ENCODE measurements around the gene ASAP2.

ASAP2 gene

DNA sequence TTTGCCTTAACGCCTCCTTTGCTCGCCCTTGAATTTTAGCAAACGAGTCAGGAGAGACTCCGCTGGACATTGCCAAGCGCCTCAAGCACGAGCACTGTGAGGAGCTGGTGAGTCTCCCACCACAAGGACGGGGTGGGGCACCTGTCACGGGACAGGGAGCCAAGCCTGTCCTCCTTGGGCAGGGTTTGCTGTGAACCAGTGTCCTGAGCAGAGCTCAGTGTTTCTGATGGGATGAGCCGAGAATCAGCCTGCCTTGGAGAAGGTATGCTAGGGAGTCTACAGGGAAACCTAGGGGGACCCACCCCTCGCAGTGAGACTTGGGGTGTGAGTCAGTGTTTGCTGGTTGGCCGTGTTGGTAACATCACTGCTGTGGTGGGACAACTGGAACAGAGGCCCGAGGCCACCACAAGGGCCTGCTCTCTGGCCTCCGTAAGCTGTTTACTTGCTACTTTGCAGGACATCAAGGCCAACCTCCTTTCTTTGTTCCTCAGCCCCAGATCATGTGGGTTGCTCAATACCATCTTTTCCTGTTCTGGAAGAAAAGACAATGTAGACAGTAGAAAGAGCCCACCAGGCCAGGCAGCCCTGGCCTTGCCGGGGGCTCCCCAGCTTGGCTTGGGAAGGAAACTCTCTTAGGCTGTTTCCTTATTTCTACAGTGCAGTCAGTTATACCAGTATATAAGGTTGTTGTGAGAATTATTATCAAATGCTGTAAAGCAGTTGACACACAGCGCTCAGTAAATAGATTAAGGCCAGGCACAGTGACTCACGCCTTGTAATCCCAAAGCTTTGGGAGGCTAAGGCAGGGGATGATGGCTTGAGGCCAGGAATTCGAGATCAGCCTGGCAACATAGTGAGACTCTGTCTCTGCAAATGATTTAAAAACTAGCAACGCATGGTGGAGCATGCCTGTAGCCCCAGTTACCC is 174.4 kb downstream of the ASAP2 start:
- Histone ChIP-seq H3K27ac (no peak overlapping the region), H3K4me1 (ENCODE audit: control insufficient read depth in 1 of 2, insufficient read depth in 1 of 2, low read depth in 1 of 2, low read length in 1 of 2) (no peaks in the 10 kb centered on the region), H3K36me3 (no peaks in the 10 kb centered on the region), H3K27me3 (no peaks in the 10 kb centered on the region), H3K9me3 (no peaks in the 10 kb centered on the region), H3K4me3 (ENCODE audit: low read depth in 1 of 2, low read length in 1 of 2) (no peak overlapping the region)
- TF ChIP-seq, protein P1, sequence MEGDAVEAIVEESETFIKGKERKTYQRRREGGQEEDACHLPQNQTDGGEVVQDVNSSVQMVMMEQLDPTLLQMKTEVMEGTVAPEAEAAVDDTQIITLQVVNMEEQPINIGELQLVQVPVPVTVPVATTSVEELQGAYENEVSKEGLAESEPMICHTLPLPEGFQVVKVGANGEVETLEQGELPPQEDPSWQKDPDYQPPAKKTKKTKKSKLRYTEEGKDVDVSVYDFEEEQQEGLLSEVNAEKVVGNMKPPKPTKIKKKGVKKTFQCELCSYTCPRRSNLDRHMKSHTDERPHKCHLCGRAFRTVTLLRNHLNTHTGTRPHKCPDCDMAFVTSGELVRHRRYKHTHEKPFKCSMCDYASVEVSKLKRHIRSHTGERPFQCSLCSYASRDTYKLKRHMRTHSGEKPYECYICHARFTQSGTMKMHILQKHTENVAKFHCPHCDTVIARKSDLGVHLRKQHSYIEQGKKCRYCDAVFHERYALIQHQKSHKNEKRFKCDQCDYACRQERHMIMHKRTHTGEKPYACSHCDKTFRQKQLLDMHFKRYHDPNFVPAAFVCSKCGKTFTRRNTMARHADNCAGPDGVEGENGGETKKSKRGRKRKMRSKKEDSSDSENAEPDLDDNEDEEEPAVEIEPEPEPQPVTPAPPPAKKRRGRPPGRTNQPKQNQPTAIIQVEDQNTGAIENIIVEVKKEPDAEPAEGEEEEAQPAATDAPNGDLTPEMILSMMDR (IDR thresholded peaks at IDR 0.05) = no peak

DNA sequence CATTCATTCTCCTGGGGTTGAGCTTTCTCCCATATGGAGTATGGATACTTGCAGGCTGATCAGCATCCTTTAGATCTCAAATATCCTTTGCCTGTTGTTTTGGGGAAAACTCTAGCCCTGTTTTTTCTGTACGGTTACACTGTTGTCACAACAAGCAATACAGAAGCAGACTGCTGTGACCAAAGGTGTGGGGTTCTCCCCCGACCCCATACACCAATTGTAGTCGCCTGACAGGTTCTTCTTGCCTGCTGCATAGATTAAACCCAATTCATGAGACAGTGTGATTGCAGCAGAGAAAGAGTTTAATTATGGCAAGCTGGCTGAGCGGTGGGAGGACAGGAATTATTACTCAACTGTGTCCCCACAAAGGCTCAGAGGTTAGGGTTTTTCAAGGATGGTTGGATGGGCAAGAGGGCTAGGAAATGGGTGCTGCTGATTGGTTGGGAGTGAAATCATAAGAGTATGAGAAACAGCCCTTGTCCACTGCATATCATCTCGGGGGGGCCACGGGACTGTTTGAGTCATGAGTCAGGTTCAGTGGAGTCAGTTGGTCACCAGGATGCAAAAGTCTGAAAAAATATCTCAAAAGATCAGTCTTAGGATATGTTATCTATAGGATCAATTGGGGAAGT is 176.1 kb downstream of the ASAP2 start:
- TF ChIP-seq, protein P1 (IDR thresholded peaks at IDR 0.05) = no peak
- H3K27ac ChIP-seq = no peak overlapping the region
- H3K27me3 ChIP-seq = no peaks in the 10 kb centered on the region
- no peak overlapping the region for H3K4me3 ChIP-seq (ENCODE audit: low read depth in 1 of 2, low read length in 1 of 2)
- no peaks in the 10 kb centered on the region for H3K9me3 ChIP-seq
- H3K4me1 ChIP-seq (ENCODE audit: control insufficient read depth in 1 of 2, insufficient read depth in 1 of 2, low read depth in 1 of 2, low read length in 1 of 2) = no peaks in the 10 kb centered on the region
- no peaks in the 10 kb centered on the region for H3K36me3 ChIP-seq

DNA sequence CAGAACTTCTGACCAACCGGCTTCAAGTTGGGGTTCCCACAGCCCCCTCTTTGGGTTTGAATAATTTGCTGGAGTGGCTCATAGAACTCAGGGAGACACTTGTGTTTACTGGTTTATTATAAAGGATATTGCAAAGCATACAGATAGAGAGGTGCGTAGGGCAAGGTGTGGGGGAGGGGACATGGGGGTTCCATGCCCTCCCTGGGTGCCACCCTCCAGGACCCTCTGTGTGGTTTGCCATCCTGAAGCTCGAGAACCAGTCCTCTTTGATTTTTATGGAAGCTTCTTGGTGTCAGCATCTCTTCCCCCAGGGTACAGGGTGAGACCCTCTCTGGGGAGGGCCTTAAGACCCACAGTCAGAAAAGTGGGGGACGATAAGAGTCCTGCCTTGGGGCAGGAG is 177.9 kb downstream of the ASAP2 start:
- H3K36me3 ChIP-seq = no peaks in the 10 kb centered on the region

DNA sequence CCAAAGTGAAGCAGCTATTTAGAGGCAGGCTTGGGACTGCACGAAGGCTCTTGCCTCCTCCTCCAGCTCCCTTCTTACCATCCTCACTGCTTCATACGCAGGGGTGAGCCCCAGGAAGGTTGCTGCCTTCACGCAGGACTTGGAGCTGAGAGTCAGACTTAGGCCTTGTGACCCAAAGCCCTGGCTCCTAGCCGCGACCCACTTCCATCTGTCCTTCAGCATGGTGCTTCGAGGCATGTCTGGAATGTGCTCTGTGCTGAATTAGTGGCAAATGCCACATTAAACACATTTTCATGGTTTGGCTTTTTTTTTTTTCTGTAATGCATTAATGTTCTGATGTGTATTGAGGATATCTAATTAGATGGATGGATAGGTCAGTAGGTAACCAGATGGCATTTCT is 179.2 kb downstream of the ASAP2 start:
- no peaks in the 10 kb centered on the region for H3K9me3 ChIP-seq
- no peak overlapping the region for H3K4me3 ChIP-seq (ENCODE audit: low read depth in 1 of 2, low read length in 1 of 2)
- TF ChIP-seq, protein P1 (IDR thresholded peaks at IDR 0.05) = no peak
- no peaks in the 10 kb centered on the region for H3K27me3 ChIP-seq
- no peaks in the 10 kb centered on the region for H3K36me3 ChIP-seq
- H3K4me1 ChIP-seq (ENCODE audit: control insufficient read depth in 1 of 2, insufficient read depth in 1 of 2, low read depth in 1 of 2, low read length in 1 of 2) = no peaks in the 10 kb centered on the region
- H3K27ac ChIP-seq = no peak overlapping the region

More for the DNA sequence above, 177.9 kb downstream of the ASAP2 start:
- Histone ChIP-seq H3K4me1 (ENCODE audit: control insufficient read depth in 1 of 2, insufficient read depth in 1 of 2, low read depth in 1 of 2, low read length in 1 of 2) (no peaks in the 10 kb centered on the region), H3K9me3 (no peaks in the 10 kb centered on the region), H3K27me3 (no peaks in the 10 kb centered on the region), H3K4me3 (ENCODE audit: low read depth in 1 of 2, low read length in 1 of 2) (no peak overlapping the region), H3K27ac (no peak overlapping the region)
- TF ChIP-seq, protein P1 (IDR thresholded peaks at IDR 0.05) = no peak

DNA sequence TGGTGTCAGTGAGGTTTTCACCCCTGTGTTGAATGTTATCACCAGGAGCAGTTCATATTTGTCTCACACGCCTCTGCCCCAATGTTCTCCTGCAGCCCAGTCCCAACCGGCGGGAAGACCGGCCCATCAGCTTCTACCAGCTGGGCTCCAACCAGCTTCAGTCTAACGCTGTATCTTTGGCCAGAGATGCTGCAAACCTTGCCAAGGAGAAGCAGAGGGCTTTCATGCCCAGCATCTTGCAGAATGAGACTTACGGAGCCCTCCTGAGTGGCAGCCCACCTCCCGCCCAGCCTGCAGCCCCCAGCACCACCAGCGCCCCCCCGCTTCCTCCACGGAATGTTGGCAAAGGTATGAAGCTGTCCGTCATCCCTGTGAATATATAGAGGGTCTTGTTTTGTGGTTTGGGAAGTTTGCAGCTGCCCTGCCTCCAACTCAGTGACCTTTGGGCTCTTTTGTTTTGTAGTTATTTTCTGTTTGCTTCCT is 181.6 kb downstream of the ASAP2 start:
- TF ChIP-seq, protein P1 (IDR thresholded peaks at IDR 0.05) = no peak
- H3K4me1 ChIP-seq (ENCODE audit: control insufficient read depth in 1 of 2, insufficient read depth in 1 of 2, low read depth in 1 of 2, low read length in 1 of 2) = no peaks in the 10 kb centered on the region

More for the DNA sequence above, 181.6 kb downstream of the ASAP2 start:
- Histone ChIP-seq H3K27me3 (no peaks in the 10 kb centered on the region), H3K27ac (no peak overlapping the region), H3K9me3 (no peaks in the 10 kb centered on the region), H3K4me3 (ENCODE audit: low read depth in 1 of 2, low read length in 1 of 2) (no peak overlapping the region), H3K36me3 (no peaks in the 10 kb centered on the region)
